ENCODE results near the gene BLOC1S3. TPM values are rescaled to one million over a fixed set of nuclear protein-coding genes. Genes with fewer than 3 reads are reported as not detected.
A peak's percentile ranks its signal among the peaks of the same experiment; 100 is the strongest.

BLOC1S3 gene
- total and polyA plus RNA-seq, 7 experiments from 2014 or later: 6.9 to 24.9 (median 15.4) TPM

DNA sequence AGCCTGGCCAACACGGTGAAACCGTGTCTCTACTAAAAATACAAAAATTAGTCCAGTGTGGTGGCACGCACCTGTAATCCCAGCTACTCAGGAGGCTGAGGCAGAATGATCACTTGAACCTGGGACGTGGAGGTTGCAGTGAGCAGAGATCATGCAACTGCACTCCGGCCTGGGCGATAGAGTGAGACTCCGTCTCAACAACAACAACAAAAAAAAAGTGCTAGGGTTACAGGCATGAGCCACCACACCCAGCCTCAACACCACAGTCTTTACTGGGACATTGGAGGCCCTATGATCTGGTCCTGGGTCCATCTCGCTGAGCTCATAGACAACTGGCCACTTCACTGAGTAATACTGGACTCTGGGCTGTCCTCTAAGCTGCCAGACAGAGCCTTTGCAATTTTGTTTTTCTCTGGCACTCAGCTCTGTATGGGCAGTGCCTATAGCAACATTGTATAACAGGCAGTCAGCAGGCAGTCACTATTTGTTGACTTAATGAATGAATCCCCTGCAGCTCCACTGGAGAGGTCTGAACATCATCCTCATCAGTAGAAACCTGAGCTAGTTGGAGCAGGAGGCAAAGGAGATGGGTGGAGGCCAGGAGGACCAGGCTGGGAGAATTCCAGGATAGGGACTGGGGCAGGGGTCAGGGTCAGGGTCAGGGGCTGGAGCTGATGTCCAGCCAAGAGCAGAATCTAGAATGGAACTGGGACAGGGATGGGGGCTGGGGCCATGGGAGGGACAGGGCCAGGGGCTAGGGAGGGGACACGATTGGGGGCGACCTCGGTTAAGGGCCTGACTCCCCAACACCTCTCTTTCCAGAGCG, 8.1 kb downstream of the BLOC1S3 start:
- intact Hi-C loops (cut with micrococcal nuclease): loop anchor here (1.0 to 2.0 kb wide), 6 partner anchors 83 to 284 kb away; no protein-coding TSS in a partner anchor
- ChIA-PET POLR2A (interaction anchor here (0.6 to 1.5 kb wide), 3 partner anchors 8 to 487 kb away, joined by 3 to 7 read pairs (median 4); partner anchors contain the start of genes BLOC1S3 and TRAPPC6A), CTCF (interaction anchor here (0.6 to 1.1 kb wide), 4 partner anchors 9 to 167 kb away, joined by 3 to 6 read pairs (median 4); partner anchors contain the start of genes BLOC1S3 and TRAPPC6A)
- peaks cover 0 to 13% (median 6%) of the 10 kb centered on the region in 5 donors for H3K36me3 Mint-ChIP-seq
- H3K9me3 Mint-ChIP-seq: peaks cover 0 to 8% (median 0%) of the 10 kb centered on the region in 11 donors
- H3K36me3 ChIP-seq (ENCODE audit: control insufficient read depth in 2 of 3, insufficient read depth in 3 of 3, low read length in 3 of 3): peaks cover 0 to 1% (median under 1%) of the 10 kb centered on the region in 3 experiments
- H3K4me1 ChIP-seq (ENCODE audit: control insufficient read depth in 2 of 2, insufficient read depth in 2 of 2, low read length in 2 of 2): peaks cover 0 to under 1% of the 10 kb centered on the region in 2 donors
- H3K27me3 ChIP-seq (ENCODE audit: control insufficient read depth in 2 of 2, insufficient read depth in 2 of 2, low read length in 2 of 2): no peaks in the 10 kb centered on the region
- H3K4me1 Mint-ChIP-seq: peaks cover 12 to 25% (median 18%) of the 10 kb centered on the region in 7 donors
- DNase-seq (no peak), ATAC-seq (no peak)
- no peaks in the 10 kb centered on the region for H3K27me3 Mint-ChIP-seq
- no peak overlapping the region for H3K27ac Mint-ChIP-seq
- no peaks in the 10 kb centered on the region for H3K9me3 ChIP-seq (ENCODE audit: control insufficient read depth in 2 of 3, low read length in 3 of 3)
- no peak overlapping the region for H3K27ac ChIP-seq (ENCODE audit: low read depth, low read length)
- peak overlapping the region in 1 of 10 donors; percentile 1 for H3K4me3 Mint-ChIP-seq
- H3K4me3 ChIP-seq (ENCODE audit: low read length): no peak overlapping the region

DNA sequence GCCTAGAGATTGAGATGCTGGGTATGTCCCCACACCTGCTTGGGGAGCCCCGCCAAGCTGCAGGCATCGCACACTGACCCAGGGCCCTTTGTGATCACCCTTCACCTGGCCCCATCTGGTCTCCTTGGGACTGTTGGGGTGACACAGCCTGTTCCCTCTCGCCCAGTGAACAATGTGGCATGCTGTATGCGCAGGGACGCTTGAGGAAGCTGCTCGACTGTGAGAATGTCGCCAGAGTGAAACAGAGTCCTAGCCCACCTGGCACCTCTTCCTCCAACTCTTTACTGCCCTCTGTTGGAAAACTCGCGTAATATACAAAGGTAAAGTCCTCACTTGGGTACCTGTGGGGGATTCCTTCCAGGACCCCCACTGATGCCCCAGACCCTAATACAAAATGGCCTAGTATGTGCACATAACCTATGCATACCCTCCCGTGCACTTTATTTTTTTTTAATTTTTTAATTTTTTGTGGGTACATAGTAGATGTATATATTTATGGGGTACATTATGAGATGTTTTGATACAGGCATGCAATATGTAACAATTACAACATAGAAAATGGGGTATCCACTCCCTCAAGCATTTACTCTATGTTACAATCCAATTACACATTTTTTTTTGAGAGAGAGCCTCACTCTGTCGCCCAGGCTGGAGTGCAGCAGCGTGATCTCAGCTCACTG, 9.0 kb downstream of the BLOC1S3 start:
- H3K27me3 Mint-ChIP-seq: no peaks in the 10 kb centered on the region
- H3K36me3 Mint-ChIP-seq: peaks cover 0 to 17% (median 4%) of the 10 kb centered on the region in 5 donors
- intact Hi-C loops (cut with micrococcal nuclease): loop anchor here (1.0 to 2.0 kb wide), 6 partner anchors 84 to 285 kb away; no protein-coding TSS in a partner anchor
- H3K9me3 Mint-ChIP-seq: peaks cover 0 to 8% (median 0%) of the 10 kb centered on the region in 11 donors
- Histone ChIP-seq H3K4me1 (ENCODE audit: control insufficient read depth in 2 of 2, insufficient read depth in 2 of 2, low read length in 2 of 2) (no peaks in the 10 kb centered on the region), H3K36me3 (ENCODE audit: control insufficient read depth in 2 of 3, insufficient read depth in 3 of 3, low read length in 3 of 3) (no peaks in the 10 kb centered on the region), H3K27me3 (ENCODE audit: control insufficient read depth in 2 of 2, insufficient read depth in 2 of 2, low read length in 2 of 2) (no peaks in the 10 kb centered on the region), H3K4me3 (ENCODE audit: low read length) (no peak overlapping the region), H3K27ac (ENCODE audit: low read depth, low read length) (no peak overlapping the region), H3K9me3 (ENCODE audit: control insufficient read depth in 2 of 3, low read length in 3 of 3) (no peaks in the 10 kb centered on the region)
- ATAC-seq: peak; percentile 79
- H3K27ac Mint-ChIP-seq: peak overlapping the region in 1 of 9 donors; percentile 55
- DNase-seq: peak in 7 of 9 donors; percentile 29 to 65 (median 55)
- ChIA-PET CTCF (interaction anchor here (1.0 kb wide), 2 partner anchors 9 to 70 kb away, joined by 6 read pairs; partner anchors contain the start of genes BLOC1S3 and TRAPPC6A), POLR2A (interaction anchor here (0.6 to 1.5 kb wide), 4 partner anchors 9 to 487 kb away, joined by 3 to 7 read pairs (median 4); partner anchors contain the start of genes BLOC1S3 and TRAPPC6A)
- peaks cover 8 to 21% (median 16%) of the 10 kb centered on the region in 7 donors for H3K4me1 Mint-ChIP-seq
- no peak overlapping the region for H3K4me3 Mint-ChIP-seq

DNA sequence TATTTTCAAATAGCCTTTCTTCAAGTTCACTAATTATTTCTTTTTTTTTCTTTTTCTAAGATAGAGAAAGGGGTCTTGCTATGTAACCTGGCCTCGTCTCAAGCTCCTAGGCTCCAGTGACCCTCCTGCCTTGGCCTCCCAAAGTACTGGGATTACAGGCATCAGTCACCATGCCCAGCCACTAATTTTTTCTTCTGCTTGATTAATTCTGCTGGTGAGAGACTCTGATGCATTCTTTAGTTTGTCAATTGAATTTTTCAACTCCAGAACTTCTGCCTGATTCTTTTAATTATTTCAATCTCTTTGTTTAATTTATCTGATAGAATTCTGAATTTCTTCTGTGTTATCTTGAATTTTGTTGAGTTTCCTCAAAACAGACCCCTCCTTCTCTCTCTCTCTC, 11.4 kb downstream of the BLOC1S3 start:
- ChIA-PET CTCF (no interaction called here), POLR2A (interaction anchor here (1.2 kb wide), 1 partner anchor 29 kb away, joined by 3 read pairs; the partner anchor contains the start of gene NKPD1)
- H3K4me3 Mint-ChIP-seq: no peak overlapping the region
- Histone ChIP-seq H3K9me3 (ENCODE audit: control insufficient read depth in 2 of 3, low read length in 3 of 3) (no peaks in the 10 kb centered on the region), H3K27me3 (ENCODE audit: control insufficient read depth in 2 of 2, insufficient read depth in 2 of 2, low read length in 2 of 2) (no peaks in the 10 kb centered on the region), H3K36me3 (ENCODE audit: control insufficient read depth in 2 of 3, insufficient read depth in 3 of 3, low read length in 3 of 3) (no peaks in the 10 kb centered on the region), H3K4me3 (ENCODE audit: low read length) (no peak overlapping the region), H3K27ac (ENCODE audit: low read depth, low read length) (no peak overlapping the region), H3K4me1 (ENCODE audit: control insufficient read depth in 2 of 2, insufficient read depth in 2 of 2, low read length in 2 of 2) (no peaks in the 10 kb centered on the region)
- H3K4me1 Mint-ChIP-seq: peaks cover 2 to 10% (median 6%) of the 10 kb centered on the region in 7 donors
- no peak for ATAC-seq
- intact Hi-C loops (cut with micrococcal nuclease): no loop called here
- H3K9me3 Mint-ChIP-seq: peaks cover 0 to 8% (median 0%) of the 10 kb centered on the region in 11 donors
- H3K27me3 Mint-ChIP-seq: no peaks in the 10 kb centered on the region
- H3K27ac Mint-ChIP-seq: no peak overlapping the region
- no peak for DNase-seq
- peaks cover 0 to 16% (median 4%) of the 10 kb centered on the region in 5 donors for H3K36me3 Mint-ChIP-seq

DNA sequence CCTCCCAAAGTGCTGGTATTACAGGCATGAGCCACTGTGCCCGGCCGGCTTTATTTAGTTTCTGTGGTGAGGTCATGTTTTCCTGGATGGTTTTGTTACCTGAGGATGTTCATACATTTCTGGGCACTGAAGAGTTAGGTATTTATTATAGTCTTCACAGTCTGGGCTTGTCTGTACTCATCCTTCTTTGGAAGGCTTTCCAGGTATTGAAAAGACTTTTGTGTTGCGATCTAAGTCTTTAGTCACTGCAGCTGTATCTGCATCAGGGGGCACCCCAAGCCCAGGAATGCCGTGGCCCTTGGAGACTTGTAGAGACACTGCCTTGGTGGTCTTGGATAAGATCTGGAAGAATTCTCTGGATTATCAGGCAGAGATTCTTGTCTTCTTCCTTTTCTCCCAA, 12.8 kb downstream of the BLOC1S3 start:
- ATAC-seq (no peak), DNase-seq (no peak)
- Mint-ChIP-seq H3K27me3 (no peaks in the 10 kb centered on the region), H3K4me1 (peaks cover 0 to 5% (median 4%) of the 10 kb centered on the region in 7 donors), H3K36me3 (peaks cover 0 to 16% (median 4%) of the 10 kb centered on the region in 5 donors), H3K27ac (no peak overlapping the region), H3K4me3 (no peak overlapping the region), H3K9me3 (peaks cover 0 to 8% (median 0%) of the 10 kb centered on the region in 11 donors)
- H3K4me1 ChIP-seq (ENCODE audit: control insufficient read depth in 2 of 2, insufficient read depth in 2 of 2, low read length in 2 of 2): no peaks in the 10 kb centered on the region
- H3K36me3 ChIP-seq (ENCODE audit: control insufficient read depth in 2 of 3, insufficient read depth in 3 of 3, low read length in 3 of 3): no peaks in the 10 kb centered on the region
- POLR2A ChIA-PET: interaction anchor here (1.2 kb wide), 1 partner anchor 31 kb away, joined by 3 read pairs; the partner anchor contains the start of gene NKPD1
- CTCF ChIA-PET: no interaction called here
- H3K27ac ChIP-seq (ENCODE audit: low read depth, low read length): no peak overlapping the region
- no peak overlapping the region for H3K4me3 ChIP-seq (ENCODE audit: low read length)
- no peaks in the 10 kb centered on the region for H3K27me3 ChIP-seq (ENCODE audit: control insufficient read depth in 2 of 2, insufficient read depth in 2 of 2, low read length in 2 of 2)
- no peaks in the 10 kb centered on the region for H3K9me3 ChIP-seq (ENCODE audit: control insufficient read depth in 2 of 3, low read length in 3 of 3)
- intact Hi-C loops (cut with micrococcal nuclease): no loop called here

DNA sequence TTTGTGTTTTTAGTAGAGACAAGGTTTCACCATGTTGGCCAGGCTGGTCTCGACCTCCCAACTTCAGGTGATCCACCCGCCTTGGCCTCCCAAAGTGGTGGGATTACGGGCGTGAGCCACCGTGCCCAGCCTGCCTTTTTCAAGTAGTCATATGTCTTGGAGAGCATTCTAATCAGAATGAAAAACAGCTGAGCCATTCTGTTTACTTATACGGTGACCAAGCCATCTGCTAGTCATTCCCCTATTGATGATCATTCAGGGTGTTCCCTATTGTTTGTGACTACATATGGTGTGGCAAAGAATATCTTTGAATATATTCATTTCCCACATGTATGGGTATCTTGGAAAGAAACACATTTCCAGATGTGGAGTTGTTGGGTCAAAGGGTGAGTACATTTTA, 17.2 kb downstream of the BLOC1S3 start:
- DNase-seq (no peak), ATAC-seq (no peak)
- no peaks in the 10 kb centered on the region for H3K9me3 ChIP-seq (ENCODE audit: control insufficient read depth in 2 of 3, low read length in 3 of 3)
- peaks cover 0 to 6% (median 4%) of the 10 kb centered on the region in 5 donors for H3K36me3 Mint-ChIP-seq
- peaks cover 0 to 3% (median 0%) of the 10 kb centered on the region in 11 donors for H3K9me3 Mint-ChIP-seq
- H3K27me3 ChIP-seq (ENCODE audit: control insufficient read depth in 2 of 2, insufficient read depth in 2 of 2, low read length in 2 of 2): no peaks in the 10 kb centered on the region
- no peak overlapping the region for H3K4me3 ChIP-seq (ENCODE audit: low read length)
- H3K27ac ChIP-seq (ENCODE audit: low read depth, low read length): no peak overlapping the region
- ChIA-PET CTCF (no interaction called here), POLR2A (no interaction called here)
- H3K4me3 Mint-ChIP-seq: no peak overlapping the region
- no peaks in the 10 kb centered on the region for H3K4me1 ChIP-seq (ENCODE audit: control insufficient read depth in 2 of 2, insufficient read depth in 2 of 2, low read length in 2 of 2)
- no peak overlapping the region for H3K27ac Mint-ChIP-seq
- intact Hi-C loops (cut with micrococcal nuclease): no loop called here
- peaks cover 0 to 2% (median 0%) of the 10 kb centered on the region in 5 donors for H3K27me3 Mint-ChIP-seq
- H3K4me1 Mint-ChIP-seq: no peaks in the 10 kb centered on the region
- H3K36me3 ChIP-seq (ENCODE audit: control insufficient read depth in 2 of 3, insufficient read depth in 3 of 3, low read length in 3 of 3): no peaks in the 10 kb centered on the region

DNA sequence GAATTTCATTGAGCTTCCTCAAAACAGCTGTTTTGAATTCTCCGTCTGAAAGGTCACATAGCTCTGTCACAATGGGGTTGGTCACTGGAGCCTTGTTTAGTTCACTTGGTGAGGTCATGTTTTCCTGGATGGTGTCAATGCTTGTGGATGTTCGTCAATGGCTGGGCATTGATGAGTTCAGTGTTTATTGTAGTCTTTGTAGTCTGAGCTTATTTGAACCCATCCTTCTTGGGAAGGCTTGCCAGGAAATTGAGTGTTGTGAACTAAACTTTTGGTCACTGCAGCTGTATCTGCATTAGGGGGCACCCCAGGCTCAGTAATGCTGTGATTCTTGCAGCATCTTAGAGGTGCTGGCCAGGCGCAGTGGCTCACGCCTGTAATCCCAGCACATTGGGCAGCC, 22.0 kb downstream of the BLOC1S3 start:
- H3K27ac ChIP-seq (ENCODE audit: low read depth, low read length): no peak overlapping the region
- no peak overlapping the region for H3K4me3 Mint-ChIP-seq
- peaks cover 0 to 4% (median 0%) of the 10 kb centered on the region in 5 donors for H3K36me3 Mint-ChIP-seq
- no peaks in the 10 kb centered on the region for H3K36me3 ChIP-seq (ENCODE audit: control insufficient read depth in 2 of 3, insufficient read depth in 3 of 3, low read length in 3 of 3)
- POLR2A ChIA-PET: no interaction called here
- H3K27me3 ChIP-seq (ENCODE audit: control insufficient read depth in 2 of 2, insufficient read depth in 2 of 2, low read length in 2 of 2): no peaks in the 10 kb centered on the region
- H3K9me3 Mint-ChIP-seq: peaks cover 0 to 3% (median 0%) of the 10 kb centered on the region in 11 donors
- H3K4me3 ChIP-seq (ENCODE audit: low read length): no peak overlapping the region
- H3K27me3 Mint-ChIP-seq: peaks cover 0 to 6% (median 0%) of the 10 kb centered on the region in 5 donors
- CTCF ChIA-PET: no interaction called here
- DNase-seq (no peak), ATAC-seq (no peak)
- intact Hi-C loops (cut with micrococcal nuclease): no loop called here
- H3K9me3 ChIP-seq (ENCODE audit: control insufficient read depth in 2 of 3, low read length in 3 of 3): no peaks in the 10 kb centered on the region
- H3K4me1 Mint-ChIP-seq: no peaks in the 10 kb centered on the region
- no peak overlapping the region for H3K27ac Mint-ChIP-seq
- no peaks in the 10 kb centered on the region for H3K4me1 ChIP-seq (ENCODE audit: control insufficient read depth in 2 of 2, insufficient read depth in 2 of 2, low read length in 2 of 2)
